SU-DHL-6 (cell line): ENCODE results near the gene METTL4.

Experiments
- EZH2phosphoT487 ChIP-seq: fragments of 200-600 bp; sonication (generic), shearing (Covaris generic); conservative IDR thresholded peaks from 2 replicates; pipeline ENCODE4 v1.6.1; 2018; ENCODE audit warnings: mild to moderate bottlenecking, antibody characterized with exemption, low read length, moderate library complexity, mixed read lengths
- TF ChIP-seq, protein P1 (sequence below): fragments of 200-600 bp; sonication (generic); IDR thresholded peaks from one replicate; pipeline ENCODE4 v1.5.1; 2017; ENCODE audit warnings: antibody characterized with exemption, mild to moderate bottlenecking, low read length, moderate library complexity; ENCODE audit not compliant: insufficient read depth, poor library complexity, severe bottlenecking

DNA sequence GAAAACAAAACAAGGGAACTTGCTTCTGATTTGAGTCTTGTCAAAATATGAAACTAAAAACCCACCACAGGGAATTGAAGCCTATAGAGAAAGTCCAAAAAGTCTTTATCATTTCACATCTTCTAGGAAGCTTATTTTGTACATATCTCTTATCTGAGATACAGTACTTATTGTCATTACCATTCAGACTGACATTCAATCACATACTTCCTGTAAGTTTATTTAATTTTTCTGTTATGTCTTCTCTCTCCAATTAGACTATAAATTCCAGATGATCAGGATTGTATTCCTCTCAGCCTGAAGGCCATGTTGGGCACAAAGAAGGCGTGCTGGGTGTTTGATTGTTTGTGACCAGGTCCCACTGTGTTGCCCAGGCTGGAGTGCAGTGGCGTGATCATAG is 59.2 kb downstream of the METTL4 start:
- TF ChIP-seq, protein P1, sequence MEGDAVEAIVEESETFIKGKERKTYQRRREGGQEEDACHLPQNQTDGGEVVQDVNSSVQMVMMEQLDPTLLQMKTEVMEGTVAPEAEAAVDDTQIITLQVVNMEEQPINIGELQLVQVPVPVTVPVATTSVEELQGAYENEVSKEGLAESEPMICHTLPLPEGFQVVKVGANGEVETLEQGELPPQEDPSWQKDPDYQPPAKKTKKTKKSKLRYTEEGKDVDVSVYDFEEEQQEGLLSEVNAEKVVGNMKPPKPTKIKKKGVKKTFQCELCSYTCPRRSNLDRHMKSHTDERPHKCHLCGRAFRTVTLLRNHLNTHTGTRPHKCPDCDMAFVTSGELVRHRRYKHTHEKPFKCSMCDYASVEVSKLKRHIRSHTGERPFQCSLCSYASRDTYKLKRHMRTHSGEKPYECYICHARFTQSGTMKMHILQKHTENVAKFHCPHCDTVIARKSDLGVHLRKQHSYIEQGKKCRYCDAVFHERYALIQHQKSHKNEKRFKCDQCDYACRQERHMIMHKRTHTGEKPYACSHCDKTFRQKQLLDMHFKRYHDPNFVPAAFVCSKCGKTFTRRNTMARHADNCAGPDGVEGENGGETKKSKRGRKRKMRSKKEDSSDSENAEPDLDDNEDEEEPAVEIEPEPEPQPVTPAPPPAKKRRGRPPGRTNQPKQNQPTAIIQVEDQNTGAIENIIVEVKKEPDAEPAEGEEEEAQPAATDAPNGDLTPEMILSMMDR, result no peak
- no peak for TF ChIP-seq EZH2phosphoT487
